DND-41 (cell line): ENCODE results near the gene LSM3.
"Not testable (repeated sequence)": the region's sequence is repeated elsewhere in the genome, so short reads cannot be mapped to it uniquely, and the experiment has no call there.

ENCODE experiments used
- ATAC-seq: fragments of 200-7000 bp; cut with Tn5 transposase; 3 replicates; pipeline ENCODE4 v1.9.1; 2021; ENCODE audit warnings: low read depth; ENCODE audit not compliant: insufficient read depth
- DNase-seq: peaks from one replicate; pipeline ENCODE4 v3.0.0-alpha.2; 2020
- H2AFZ ChIP-seq: 2 replicates; pipeline ENCODE4 v1.6.0; 2012; ENCODE audit warnings: low read depth, low read length
- H3K27ac ChIP-seq: 2 replicates; pipeline ENCODE4 v1.5.1; 2012; ENCODE audit warnings: low read length, inconsistent platforms
- H3K27me3 ChIP-seq: fragments of 200-600 bp; sonication (generic); 2 replicates; pipeline ENCODE4 v1.6.0; 2012; ENCODE audit warnings: low read length, mild to moderate bottlenecking, inconsistent platforms; ENCODE audit not compliant: insufficient read depth, poor library complexity
- H3K36me3 ChIP-seq: 2 replicates; pipeline ENCODE4 v1.5.1; 2012; ENCODE audit warnings: low read length, inconsistent platforms; ENCODE audit not compliant: insufficient read depth
- H3K4me1 ChIP-seq: 2 replicates; pipeline ENCODE4 v1.5.1; 2012; ENCODE audit warnings: mild to moderate bottlenecking, low read length; ENCODE audit not compliant: insufficient read depth
- H3K4me2 ChIP-seq: 2 replicates; pipeline ENCODE4 v1.6.0; 2012; ENCODE audit warnings: mild to moderate bottlenecking, moderate library complexity, low read length, inconsistent platforms; ENCODE audit not compliant: insufficient read depth
- H3K4me3 ChIP-seq, 2 experiments: fragments of 200-600 bp in 1 of 2; shearing (Covaris generic) in 1 of 2; 2 replicates each; pipeline ENCODE4 v1.5.1; 2012 to 2016; ENCODE audit warnings: inconsistent platforms in 2 of 2, low read length in 2 of 2, mild to moderate bottlenecking in 2 of 2, low read depth in 1 of 2, moderate library complexity in 1 of 2
- H3K79me2 ChIP-seq: 2 replicates; pipeline ENCODE4 v1.6.0; 2012; ENCODE audit warnings: low read length, inconsistent platforms; ENCODE audit not compliant: insufficient read depth
- H3K9ac ChIP-seq: 2 replicates; pipeline ENCODE4 v1.6.0; 2012; ENCODE audit warnings: low read depth, mild to moderate bottlenecking, inconsistent platforms, low read length, moderate library complexity
- H3K9me3 ChIP-seq: 2 replicates; pipeline ENCODE4 v1.5.1; 2012; ENCODE audit warnings: low read length, moderate library complexity, mild to moderate bottlenecking, inconsistent platforms; ENCODE audit not compliant: insufficient read depth, severe bottlenecking
- H4K20me1 ChIP-seq: 2 replicates; pipeline ENCODE4 v1.6.0; 2012; ENCODE audit warnings: low read length; ENCODE audit not compliant: insufficient read depth
- EZH2 ChIP-seq: IDR thresholded peaks from 3 replicates; pipeline ENCODE4 v1.6.1; 2012; ENCODE audit warnings: borderline replicate concordance, low read depth, mild to moderate bottlenecking, moderate library complexity, low read length, inconsistent platforms; ENCODE audit not compliant: severe bottlenecking
- TF ChIP-seq, protein P1 (sequence below): IDR thresholded peaks from 2 replicates; pipeline ENCODE4 v1.5.1; 2012; ENCODE audit warnings: borderline replicate concordance, low read length, moderate library complexity, mild to moderate bottlenecking; ENCODE audit not compliant: poor library complexity, severe bottlenecking; ENCODE audit errors: extremely low read depth

Gene LSM3

DNA sequence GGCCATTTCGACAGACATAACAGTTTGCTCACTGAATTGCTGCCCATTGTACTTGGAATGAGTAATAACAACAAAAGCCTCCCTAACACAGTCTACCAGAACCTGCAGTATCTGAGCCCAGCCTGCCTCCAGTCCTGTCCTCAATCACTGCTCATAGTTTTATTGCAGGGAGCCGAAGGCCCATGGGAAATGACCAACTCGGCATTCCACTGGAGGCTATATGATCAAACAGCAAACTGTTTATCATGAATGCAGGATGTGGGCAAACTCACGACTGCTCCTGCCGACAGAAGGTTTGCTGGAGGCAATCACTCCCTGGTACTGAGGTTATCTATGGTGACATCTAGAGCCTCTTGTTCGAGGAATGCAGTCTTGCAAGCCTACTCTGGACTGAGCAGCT lies 46.3 kb downstream of the LSM3 start:
- Histone ChIP-seq H2AFZ (no peak overlapping the region), H3K9ac (no peak overlapping the region), H3K27ac (no peak overlapping the region), H3K9me3 (peaks cover 8% of the 10 kb centered on the region), H3K79me2 (no peaks in the 10 kb centered on the region), H3K36me3 (no peaks in the 10 kb centered on the region), H3K4me3 (no peak overlapping the region), H4K20me1 (no peaks in the 10 kb centered on the region), H3K4me1 (no peaks in the 10 kb centered on the region), H3K4me2 (no peak overlapping the region), H3K27me3 (peaks cover 3% of the 10 kb centered on the region)
- DNase-seq (no peak), ATAC-seq (no peak)
- no peak for TF ChIP-seq EZH2
- TF ChIP-seq, protein P1, sequence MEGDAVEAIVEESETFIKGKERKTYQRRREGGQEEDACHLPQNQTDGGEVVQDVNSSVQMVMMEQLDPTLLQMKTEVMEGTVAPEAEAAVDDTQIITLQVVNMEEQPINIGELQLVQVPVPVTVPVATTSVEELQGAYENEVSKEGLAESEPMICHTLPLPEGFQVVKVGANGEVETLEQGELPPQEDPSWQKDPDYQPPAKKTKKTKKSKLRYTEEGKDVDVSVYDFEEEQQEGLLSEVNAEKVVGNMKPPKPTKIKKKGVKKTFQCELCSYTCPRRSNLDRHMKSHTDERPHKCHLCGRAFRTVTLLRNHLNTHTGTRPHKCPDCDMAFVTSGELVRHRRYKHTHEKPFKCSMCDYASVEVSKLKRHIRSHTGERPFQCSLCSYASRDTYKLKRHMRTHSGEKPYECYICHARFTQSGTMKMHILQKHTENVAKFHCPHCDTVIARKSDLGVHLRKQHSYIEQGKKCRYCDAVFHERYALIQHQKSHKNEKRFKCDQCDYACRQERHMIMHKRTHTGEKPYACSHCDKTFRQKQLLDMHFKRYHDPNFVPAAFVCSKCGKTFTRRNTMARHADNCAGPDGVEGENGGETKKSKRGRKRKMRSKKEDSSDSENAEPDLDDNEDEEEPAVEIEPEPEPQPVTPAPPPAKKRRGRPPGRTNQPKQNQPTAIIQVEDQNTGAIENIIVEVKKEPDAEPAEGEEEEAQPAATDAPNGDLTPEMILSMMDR: no peak

DNA sequence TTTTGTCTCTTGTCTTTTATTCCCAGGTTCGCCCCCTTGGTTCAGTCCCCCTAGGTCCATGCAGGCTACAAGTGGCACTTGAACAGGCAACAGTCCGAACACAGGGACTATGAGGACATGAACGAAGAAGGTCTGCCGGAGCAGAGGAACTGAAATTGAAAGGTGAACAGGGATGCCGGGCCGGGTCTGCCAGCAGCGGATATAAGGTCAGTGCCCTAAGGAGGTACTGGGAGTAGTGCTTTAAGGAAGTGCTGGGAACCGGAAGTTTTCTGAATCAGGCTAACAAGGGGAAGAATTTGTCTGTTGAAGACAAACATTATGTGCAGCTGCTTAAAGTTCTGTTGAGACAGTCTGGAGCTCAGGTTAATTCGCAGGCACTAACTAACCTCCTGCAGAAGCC lies 46.8 kb downstream of the LSM3 start:
- Histone ChIP-seq H4K20me1 (no peaks in the 10 kb centered on the region), H3K36me3 (no peaks in the 10 kb centered on the region), H3K79me2 (no peaks in the 10 kb centered on the region), H2AFZ (no peak overlapping the region), H3K4me1 (no peaks in the 10 kb centered on the region), H3K9ac (no peak overlapping the region), H3K4me3 (no peak overlapping the region), H3K27me3 (peaks cover 3% of the 10 kb centered on the region), H3K9me3 (peaks cover 8% of the 10 kb centered on the region), H3K27ac (no peak overlapping the region), H3K4me2 (no peak overlapping the region)
- DNase-seq (no peak), ATAC-seq (no peak)
- TF ChIP-seq, protein P1: no peak
- TF ChIP-seq EZH2: no peak

DNA sequence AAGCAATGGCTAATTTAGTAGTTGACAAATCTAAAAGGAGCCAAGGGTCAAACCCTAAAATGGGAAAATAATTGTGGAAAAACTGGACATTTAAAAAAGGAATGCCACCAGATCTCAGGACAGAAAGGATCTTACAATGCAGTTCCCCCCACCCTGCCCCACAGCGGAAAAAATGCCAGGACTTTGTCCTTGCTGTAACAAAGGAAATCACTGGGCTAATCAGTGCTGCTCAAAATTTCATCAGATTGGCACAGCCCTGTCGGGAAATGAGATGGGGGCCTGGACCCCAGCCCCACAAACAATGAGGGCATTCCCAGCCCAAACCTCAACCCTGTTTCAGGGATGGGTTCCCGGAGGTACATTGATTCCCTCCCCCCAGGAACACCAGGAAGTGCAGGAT lies 47.7 kb downstream of the LSM3 start:
- H3K4me1 ChIP-seq, H3K9me3 ChIP-seq: not testable (repeated sequence)

DNA sequence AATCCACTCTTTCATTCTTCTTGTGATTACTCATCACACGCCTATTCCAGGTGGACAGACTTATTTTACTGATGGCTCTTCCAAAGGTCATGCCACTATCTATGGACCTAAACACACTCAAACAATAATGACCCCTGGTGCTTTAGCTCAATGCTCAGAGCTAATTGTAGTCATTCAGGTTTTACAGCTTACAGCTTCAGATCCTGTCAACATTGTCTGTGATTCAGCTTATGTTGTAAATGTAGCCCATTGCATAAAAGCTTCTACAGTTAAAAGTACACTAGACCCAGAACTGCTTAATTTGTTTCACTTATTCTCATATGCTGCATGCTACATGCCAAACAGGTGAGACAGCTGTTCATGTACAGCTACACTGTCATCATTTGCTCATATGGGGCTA lies 49.2 kb downstream of the LSM3 start:
- H3K4me2 ChIP-seq: no peak overlapping the region
- no peak for TF ChIP-seq EZH2
- TF ChIP-seq, protein P1: no peak
- H3K4me1 ChIP-seq: no peaks in the 10 kb centered on the region
- H3K27me3 ChIP-seq: peaks cover 3% of the 10 kb centered on the region
- no peak for DNase-seq
- no peak overlapping the region for H3K9ac ChIP-seq
- H3K36me3 ChIP-seq: no peaks in the 10 kb centered on the region
- H3K4me3 ChIP-seq: no peak overlapping the region
- no peak overlapping the region for H2AFZ ChIP-seq
- no peak for ATAC-seq
- no peaks in the 10 kb centered on the region for H3K9me3 ChIP-seq
- H3K27ac ChIP-seq: no peak overlapping the region
- no peaks in the 10 kb centered on the region for H4K20me1 ChIP-seq
- no peaks in the 10 kb centered on the region for H3K79me2 ChIP-seq

More for the DNA sequence above, 47.7 kb downstream of the LSM3 start:
- not testable (repeated sequence) for H3K27me3 ChIP-seq, H3K27ac ChIP-seq, DNase-seq, H3K36me3 ChIP-seq, H4K20me1 ChIP-seq, H3K79me2 ChIP-seq, H3K4me3 ChIP-seq, H3K4me2 ChIP-seq, ATAC-seq, H2AFZ ChIP-seq, H3K9ac ChIP-seq
